Tibial nerve (tissue), 3 donors: ENCODE measurements around the gene BIN2.

Experiments used
- POLR2A ChIP-seq, 2 donors: fragments of 450-650 bp; IDR thresholded peaks; one replicate each; pipeline ENCODE4 v1.6.1; 2017; ENCODE audit warnings: antibody characterized with exemption in 2 of 2, mild to moderate bottlenecking in 2 of 2, moderate library complexity in 2 of 2
- TF ChIP-seq, protein P1 (sequence below), 5 experiments: fragments of 200-600 bp in 3 of 5; fragments of 450-650 bp in 2 of 5; sonication (generic) in 3 of 5; IDR thresholded peaks; one replicate each; pipeline ENCODE4 v1.5.1; 2016 to 2019; ENCODE audit warnings: antibody characterized with exemption in 5 of 5, mild to moderate bottlenecking in 3 of 5, moderate library complexity in 2 of 5

DNA sequence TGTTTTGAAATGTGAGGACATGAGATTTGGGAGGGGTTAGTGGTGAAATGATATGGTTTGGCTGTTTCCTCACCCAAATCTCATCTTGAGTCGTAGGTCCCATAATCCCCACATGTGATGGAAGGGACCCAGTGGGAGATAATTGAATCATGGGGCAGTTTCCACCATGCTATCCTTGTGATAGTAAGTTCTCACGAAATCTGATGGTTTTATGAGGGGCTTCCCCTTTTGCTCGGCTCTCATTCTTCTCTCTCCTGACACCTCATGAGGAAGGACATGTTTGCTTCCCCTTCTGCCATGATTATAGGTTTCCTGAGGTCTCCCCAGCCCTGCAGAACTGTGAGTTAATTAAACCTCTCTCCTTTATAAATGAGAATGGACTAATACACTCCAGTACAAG is 49.2 kb upstream of the BIN2 start:
- TF ChIP-seq, protein P1, sequence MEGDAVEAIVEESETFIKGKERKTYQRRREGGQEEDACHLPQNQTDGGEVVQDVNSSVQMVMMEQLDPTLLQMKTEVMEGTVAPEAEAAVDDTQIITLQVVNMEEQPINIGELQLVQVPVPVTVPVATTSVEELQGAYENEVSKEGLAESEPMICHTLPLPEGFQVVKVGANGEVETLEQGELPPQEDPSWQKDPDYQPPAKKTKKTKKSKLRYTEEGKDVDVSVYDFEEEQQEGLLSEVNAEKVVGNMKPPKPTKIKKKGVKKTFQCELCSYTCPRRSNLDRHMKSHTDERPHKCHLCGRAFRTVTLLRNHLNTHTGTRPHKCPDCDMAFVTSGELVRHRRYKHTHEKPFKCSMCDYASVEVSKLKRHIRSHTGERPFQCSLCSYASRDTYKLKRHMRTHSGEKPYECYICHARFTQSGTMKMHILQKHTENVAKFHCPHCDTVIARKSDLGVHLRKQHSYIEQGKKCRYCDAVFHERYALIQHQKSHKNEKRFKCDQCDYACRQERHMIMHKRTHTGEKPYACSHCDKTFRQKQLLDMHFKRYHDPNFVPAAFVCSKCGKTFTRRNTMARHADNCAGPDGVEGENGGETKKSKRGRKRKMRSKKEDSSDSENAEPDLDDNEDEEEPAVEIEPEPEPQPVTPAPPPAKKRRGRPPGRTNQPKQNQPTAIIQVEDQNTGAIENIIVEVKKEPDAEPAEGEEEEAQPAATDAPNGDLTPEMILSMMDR (IDR thresholded peaks at IDR 0.05) = no peak
- TF ChIP-seq POLR2A (IDR thresholded peaks at IDR 0.05) = no peak
